H9 (cell line): ENCODE data around the gene DYNC1I2. TPM values are rescaled to one million over a fixed set of nuclear protein-coding genes. Genes with fewer than 3 reads are reported as not detected.

Experiments
- DNase-seq: peaks from one replicate; pipeline ENCODE4 v3.0.0-alpha.2; 2017
- H2AFZ ChIP-seq: one replicate; pipeline ENCODE4 v1.6.1; 2013; ENCODE audit warnings: mild to moderate bottlenecking, low read length, control low read depth, moderate library complexity
- H2AK5ac ChIP-seq: 2 replicates; pipeline ENCODE4 v1.6.1; 2013; ENCODE audit warnings: low read length, control low read depth, mixed read lengths; ENCODE audit not compliant: insufficient read length
- H2BK120ac ChIP-seq: one replicate; pipeline ENCODE4 v1.6.1; 2013; ENCODE audit warnings: low read depth, mild to moderate bottlenecking, low read length, control low read depth, inconsistent platforms; ENCODE audit not compliant: poor library complexity, severe bottlenecking
- H2BK12ac ChIP-seq: 2 replicates; pipeline ENCODE4 v1.6.1; 2013; ENCODE audit warnings: low read length, control low read depth, mixed read lengths, low read depth; ENCODE audit not compliant: insufficient read length
- H2BK15ac ChIP-seq: 2 replicates; pipeline ENCODE4 v1.6.1; 2013; ENCODE audit warnings: low read depth, low read length, control low read depth
- H2BK20ac ChIP-seq: one replicate; pipeline ENCODE4 v1.6.1; 2013; ENCODE audit warnings: low read depth, mild to moderate bottlenecking, low read length, control low read depth, inconsistent platforms; ENCODE audit not compliant: poor library complexity, severe bottlenecking
- H2BK5ac ChIP-seq: 2 replicates; pipeline ENCODE4 v1.6.1; 2013; ENCODE audit warnings: low read length, control low read depth, mixed read lengths; ENCODE audit not compliant: insufficient read length
- H3K14ac ChIP-seq: 2 replicates; pipeline ENCODE4 v1.6.1; 2013; ENCODE audit warnings: low read length, control low read depth; ENCODE audit not compliant: insufficient read depth
- H3K18ac ChIP-seq: 2 replicates; pipeline ENCODE4 v1.6.1; 2013; ENCODE audit warnings: low read depth, mild to moderate bottlenecking, mixed read lengths, low read length, control low read depth; ENCODE audit not compliant: insufficient read length
- H3K23ac ChIP-seq: 2 replicates; pipeline ENCODE4 v1.6.1; 2013; ENCODE audit warnings: low read length, control low read depth, mixed read lengths, low read depth; ENCODE audit not compliant: insufficient read length
- H3K23me2 ChIP-seq: 2 replicates; pipeline ENCODE4 v1.6.1; 2013; ENCODE audit warnings: low read depth, mild to moderate bottlenecking, mixed read lengths, low read length, control low read depth; ENCODE audit not compliant: insufficient read length, poor library complexity, severe bottlenecking
- H3K27ac ChIP-seq: 2 replicates; pipeline ENCODE4 v1.5.1; 2013; ENCODE audit warnings: low read length, control low read depth, mixed read lengths, low read depth; ENCODE audit not compliant: insufficient read length
- H3K27me3 ChIP-seq: 2 replicates; pipeline ENCODE4 v1.6.1; 2013; ENCODE audit warnings: low read length, control low read depth, inconsistent platforms; ENCODE audit not compliant: insufficient read depth
- H3K4ac ChIP-seq: 2 replicates; pipeline ENCODE4 v1.6.1; 2013; ENCODE audit warnings: low read depth, mild to moderate bottlenecking, control low read depth, inconsistent platforms, low read length, moderate library complexity
- H3K4me1 ChIP-seq: 2 replicates; pipeline ENCODE4 v1.6.1; 2013; ENCODE audit warnings: low read length, control low read depth, inconsistent platforms; ENCODE audit not compliant: insufficient read depth
- H3K4me2 ChIP-seq: 2 replicates; pipeline ENCODE4 v1.6.1; 2013; ENCODE audit warnings: low read length, control low read depth, mixed read lengths; ENCODE audit not compliant: insufficient read length, insufficient read depth
- H3K56ac ChIP-seq: 2 replicates; pipeline ENCODE4 v1.6.1; 2013; ENCODE audit warnings: low read depth, mild to moderate bottlenecking, mixed read lengths, low read length, control low read depth; ENCODE audit not compliant: insufficient read length
- H3K79me1 ChIP-seq: 2 replicates; pipeline ENCODE4 v1.6.1; 2013; ENCODE audit warnings: low read depth, mild to moderate bottlenecking, moderate library complexity, low read length, control low read depth, inconsistent platforms; ENCODE audit not compliant: insufficient read depth, poor library complexity, severe bottlenecking
- H3K79me2 ChIP-seq: 2 replicates; pipeline ENCODE4 v1.6.1; 2013; ENCODE audit warnings: low read length, control low read depth, inconsistent platforms; ENCODE audit not compliant: insufficient read depth
- H3K9ac ChIP-seq: 2 replicates; pipeline ENCODE4 v1.6.1; 2013; ENCODE audit warnings: low read length, control low read depth, mixed read lengths; ENCODE audit not compliant: insufficient read length; ENCODE audit errors: extremely low read depth
- H3K9me3 ChIP-seq: one replicate; pipeline ENCODE4 v1.6.1; 2013; ENCODE audit warnings: low read depth, low read length, inconsistent platforms; ENCODE audit not compliant: control insufficient read depth
- H3T11ph ChIP-seq: one replicate; pipeline ENCODE4 v1.6.1; 2013; ENCODE audit warnings: mild to moderate bottlenecking, low read length, control low read depth, inconsistent platforms
- H4K20me1 ChIP-seq: one replicate; pipeline ENCODE4 v1.6.1; 2013; ENCODE audit not compliant: control insufficient read depth, insufficient read length, insufficient read depth
- H4K5ac ChIP-seq: 2 replicates; pipeline ENCODE4 v1.6.1; 2013; ENCODE audit warnings: low read depth, mild to moderate bottlenecking, mixed read lengths, low read length, control low read depth; ENCODE audit not compliant: insufficient read length
- H4K8ac ChIP-seq: replicated peaks from 2 replicates; pipeline ENCODE4 v1.6.1; 2013; ENCODE audit warnings: low read length, control low read depth, mixed read lengths, low read depth; ENCODE audit not compliant: insufficient read length
- H4K91ac ChIP-seq: 2 replicates; pipeline ENCODE4 v1.6.1; 2013; ENCODE audit warnings: low read depth, mild to moderate bottlenecking, moderate library complexity, mixed read lengths, low read length, control low read depth; ENCODE audit not compliant: insufficient read length
- H3K27ac Mint-ChIP-seq, 3 experiments: 2 replicates in 2 of 3; 3 replicates in 1 of 3; pipeline ENCODE4 v1.8.0; 2020 to 2021; ENCODE audit warnings: mixed read lengths in 3 of 3, mild to moderate bottlenecking in 1 of 3, moderate library complexity in 1 of 3
- H3K27me3 Mint-ChIP-seq: 2 replicates; pipeline ENCODE4 v1.8.0; 2021; ENCODE audit warnings: low read depth, mild to moderate bottlenecking, moderate library complexity, mixed read lengths
- H3K36me3 Mint-ChIP-seq, 3 experiments: 2 replicates in 2 of 3; 3 replicates in 1 of 3; pipeline ENCODE4 v1.8.0; 2020 to 2021; ENCODE audit warnings: low read depth in 3 of 3, mixed read lengths in 3 of 3; ENCODE audit not compliant: insufficient read depth in 1 of 3
- H3K4me1 Mint-ChIP-seq, 2 experiments: 2 replicates each; pipeline ENCODE4 v1.8.0; 2020; ENCODE audit warnings: mixed read lengths in 2 of 2
- H3K4me3 Mint-ChIP-seq, 2 experiments: 2 replicates in 1 of 2; 3 replicates in 1 of 2; pipeline ENCODE4 v1.8.0; 2020 to 2021; ENCODE audit warnings: mild to moderate bottlenecking in 2 of 2, mixed read lengths in 2 of 2, moderate library complexity in 1 of 2
- H3K9me3 Mint-ChIP-seq, 2 experiments: 2 replicates in 1 of 2; 3 replicates in 1 of 2; pipeline ENCODE4 v1.8.0; 2020; ENCODE audit warnings: mild to moderate bottlenecking in 2 of 2, mixed read lengths in 2 of 2, moderate library complexity in 1 of 2
- CTCF ChIP-seq: fragments of 200-600 bp; sonication (generic); conservative IDR thresholded peaks from 3 replicates; pipeline ENCODE4 v1.8.0; 2021; ENCODE audit warnings: antibody characterized with exemption, mild to moderate bottlenecking
- total RNA-seq: library from RNA; stranded (reverse); gene quantifications from 2 replicates; pipeline ENCODE4 v1.2.1, GENCODE V29; 2021

The DYNC1I2 gene
- total RNA-seq, 1 experiment from 2014 or later, result 73.4 TPM

DNA sequence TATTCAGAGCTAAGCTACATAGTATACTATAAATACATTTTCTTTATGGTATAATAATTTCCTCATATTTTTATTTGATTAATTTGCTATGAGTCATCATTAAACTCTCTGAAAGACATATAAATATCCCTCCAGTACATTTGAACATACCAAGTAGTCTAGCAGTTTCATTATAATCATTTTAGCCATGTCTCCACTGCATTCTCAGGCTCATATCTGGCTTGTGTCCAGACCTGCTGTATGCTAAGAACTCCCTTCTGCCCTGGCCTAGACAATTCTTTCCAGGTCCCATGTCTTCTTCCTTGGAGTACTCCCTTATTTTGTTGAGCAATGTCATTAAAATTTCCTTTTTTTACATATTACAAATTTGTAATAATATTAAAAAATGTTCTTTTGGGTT, 16.6 kb upstream of the DYNC1I2 start:
- Histone ChIP-seq H3K4ac (no peak overlapping the region), H4K5ac (no peak overlapping the region), H3K79me2 (no peaks in the 10 kb centered on the region), H3K27ac (no peak overlapping the region), H2BK20ac (no peak overlapping the region), H3T11ph (no peak overlapping the region), H3K4me2 (no peak overlapping the region), H4K91ac (no peak overlapping the region), H3K27me3 (no peaks in the 10 kb centered on the region), H2AK5ac (no peak overlapping the region), H3K4me1 (no peaks in the 10 kb centered on the region), H3K56ac (no peak overlapping the region), H3K23me2 (no peaks in the 10 kb centered on the region), H3K9me3 (no peaks in the 10 kb centered on the region), H3K9ac (no peak overlapping the region), H2BK12ac (no peak overlapping the region), H2BK15ac (no peak overlapping the region), H4K20me1 (no peaks in the 10 kb centered on the region), H2AFZ (no peak overlapping the region), H3K14ac (no peak overlapping the region), H3K18ac (no peak overlapping the region), H3K79me1 (no peaks in the 10 kb centered on the region), H4K8ac (no peak overlapping the region), H3K23ac (no peak overlapping the region), H2BK120ac (no peak overlapping the region), H2BK5ac (no peak overlapping the region)
- no peak for DNase-seq
- no peaks in the 10 kb centered on the region for H3K36me3 Mint-ChIP-seq
- no peaks in the 10 kb centered on the region for H3K9me3 Mint-ChIP-seq
- peaks cover 23 to 34% of the 10 kb centered on the region in 2 experiments for H3K4me1 Mint-ChIP-seq
- H3K27me3 Mint-ChIP-seq, result no peaks in the 10 kb centered on the region
- H3K27ac Mint-ChIP-seq, result no peak overlapping the region
- no peak overlapping the region for H3K4me3 Mint-ChIP-seq
- TF ChIP-seq CTCF, result no peak
